NCI-H345 treated with DMSO at 0.1 percent for 48 hours (cell line): Measurements from ENCODE around the gene MAN1A1.
A peak's percentile ranks its signal among the peaks of the same experiment; 100 is the strongest.
"Not testable (repeated sequence)": the region's sequence is repeated elsewhere in the genome, so short reads cannot be mapped to it uniquely, and the experiment has no call there.

Experiments
- DNase-seq: peaks from one replicate; lab custom pipeline; 2025; ENCODE audit not compliant: unreplicated experiment; lab: John Stamatoyannopoulos, UW

Gene MAN1A1

GRCh38 chr6:119349361-119350201, at the start of gene MAN1A1:
TSS of gene MAN1A1 (minus strand) at chr6:119349761. CDS start at chr6:119349065, 696 bp downstream.
- DNase-seq = peak; percentile 48

DNA sequence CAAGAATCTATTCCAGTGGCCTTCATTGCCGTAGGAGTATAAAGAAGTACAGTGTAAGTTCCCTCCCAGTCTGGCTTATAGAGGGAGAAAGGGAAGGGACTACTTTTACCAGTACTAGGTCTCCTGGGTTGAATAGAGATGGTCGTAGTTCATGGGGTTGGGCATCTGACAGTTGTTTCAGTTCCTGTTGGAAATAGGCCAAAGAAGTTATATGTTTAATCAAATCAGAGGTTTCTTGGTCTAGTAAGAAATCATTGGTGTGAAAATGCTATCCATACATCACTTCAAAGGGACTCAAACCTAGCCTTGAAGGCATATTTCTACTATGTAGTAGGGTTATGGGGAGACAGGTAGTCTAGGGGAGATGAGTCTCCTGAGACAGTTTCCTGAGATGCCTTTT, 45.6 kb upstream of the MAN1A1 start:
- DNase-seq = no peak

- DNase-seq = no peak
Measured at GRCh38 chr6:119390247-119390793, 40.8 kb upstream of the MAN1A1 start.

DNA sequence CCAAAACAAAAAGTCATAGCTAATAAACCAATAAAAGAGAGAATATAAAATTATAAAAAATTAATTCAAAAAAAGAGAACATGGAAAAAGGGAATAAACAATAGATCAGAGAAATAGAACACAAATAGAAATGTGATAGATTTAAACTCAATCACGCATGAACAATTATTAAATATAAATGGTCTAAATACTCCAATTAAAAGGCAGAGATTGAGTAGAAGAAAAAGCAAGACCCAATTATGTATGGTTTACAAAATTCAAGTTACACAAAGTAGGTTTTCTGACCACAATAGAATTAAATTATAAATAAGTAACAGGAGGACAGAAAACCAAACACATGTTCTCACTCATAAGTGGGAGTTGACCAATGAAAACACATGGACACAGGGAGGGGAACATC, 36.4 kb upstream of the MAN1A1 start:
- DNase-seq = no peak

DNA sequence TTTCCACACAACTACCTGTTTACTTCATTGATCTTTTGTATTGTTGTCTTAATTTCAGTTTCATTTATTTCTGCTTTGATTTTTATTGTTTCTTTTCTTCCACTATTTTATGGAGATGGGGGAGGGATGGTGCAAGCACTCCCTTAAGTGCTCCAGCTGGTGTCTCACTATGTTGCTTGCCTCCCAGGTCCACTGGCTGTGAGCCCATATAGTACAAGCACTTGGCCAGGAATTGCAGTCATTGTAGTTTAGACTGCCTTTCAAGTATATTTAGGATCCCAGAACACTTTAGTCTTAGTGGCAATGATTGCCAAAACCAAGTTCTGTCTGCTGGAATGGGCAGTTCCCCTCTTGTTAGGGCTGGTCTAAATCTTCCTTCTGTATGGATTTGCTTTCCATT, 34.9 kb upstream of the MAN1A1 start:
- no peak for DNase-seq

GRCh38 chr6:119379809-119380208, 30.2 kb upstream of the MAN1A1 start:
- no peak for DNase-seq

- DNase-seq = not testable (repeated sequence)
Measured at GRCh38 chr6:119377043-119377442, 27.5 kb upstream of the MAN1A1 start.

- no peak for DNase-seq
Measured at GRCh38 chr6:119370080-119370479, 20.5 kb upstream of the MAN1A1 start.

GRCh38 chr6:119368921-119369320, 19.4 kb upstream of the MAN1A1 start:
- DNase-seq = no peak

DNA sequence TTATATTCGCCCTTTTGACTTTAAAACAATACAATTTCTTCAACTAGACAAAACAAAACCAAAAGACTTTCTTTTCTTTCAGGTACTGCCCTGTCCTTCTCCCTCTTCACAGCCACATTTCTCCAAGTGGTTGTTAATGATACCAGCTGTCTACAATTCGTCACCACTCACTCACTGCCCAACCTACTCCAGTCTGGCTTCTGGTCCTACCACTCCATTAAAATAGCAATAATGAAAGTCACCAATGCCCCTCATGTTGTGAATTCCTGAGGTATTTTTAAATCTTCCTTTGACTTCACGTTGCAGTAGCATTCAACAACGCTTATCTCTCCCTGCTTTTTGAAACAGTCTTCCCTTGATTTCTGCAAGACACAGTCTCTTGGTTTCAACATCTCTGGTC, 11.6 kb upstream of the MAN1A1 start:
- DNase-seq = no peak

GRCh38 chr6:119360262-119360915, 10.8 kb upstream of the MAN1A1 start:
- no peak for DNase-seq

DNA sequence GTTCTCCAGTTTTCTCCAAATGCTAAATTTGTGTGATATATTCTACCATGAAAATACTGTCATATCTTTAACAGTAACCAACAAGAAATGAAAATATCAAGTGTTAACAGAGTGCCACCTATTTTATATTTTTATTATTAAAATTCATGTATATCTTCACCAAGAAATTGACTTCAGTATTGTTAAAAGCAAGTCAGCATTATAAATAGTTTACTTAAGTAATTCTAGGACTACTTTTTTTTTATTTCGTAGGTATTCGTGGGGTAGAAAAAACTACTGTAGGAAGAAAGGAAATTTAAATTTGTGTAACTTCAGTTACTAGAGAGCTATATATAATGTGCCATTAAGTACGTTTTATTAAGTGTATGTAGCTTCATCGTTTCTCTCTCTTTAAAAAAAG, 6.3 kb upstream of the MAN1A1 start:
- no peak for DNase-seq

GRCh38 chr6:119355157-119355556, 5.6 kb upstream of the MAN1A1 start:
- DNase-seq = no peak

GRCh38 chr6:119353696-119354095, 4.1 kb upstream of the MAN1A1 start:
- DNase-seq = no peak

DNA sequence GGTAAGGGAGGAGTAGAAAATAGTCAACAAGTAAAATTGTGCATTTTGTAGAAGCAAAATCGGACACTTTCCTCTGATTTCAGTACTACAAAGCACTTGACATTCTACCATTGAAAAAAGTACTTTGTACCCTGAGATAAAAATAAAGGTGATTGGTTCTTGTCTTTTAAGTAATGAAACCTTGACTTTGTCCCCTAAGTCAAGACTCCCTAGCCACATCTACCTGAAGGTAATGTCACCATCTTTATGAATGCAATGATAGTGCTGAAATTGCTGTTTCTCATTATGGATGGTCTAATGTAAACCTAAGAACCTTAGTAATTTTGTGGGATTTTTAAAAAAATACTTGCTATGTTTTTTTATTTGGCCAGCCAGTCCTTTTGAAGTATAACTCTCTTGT, 2.4 kb upstream of the MAN1A1 start:
- DNase-seq = no peak

GRCh38 chr6:119350952-119351372, 1.4 kb upstream of the MAN1A1 start:
- peak; percentile 49 for DNase-seq

DNA sequence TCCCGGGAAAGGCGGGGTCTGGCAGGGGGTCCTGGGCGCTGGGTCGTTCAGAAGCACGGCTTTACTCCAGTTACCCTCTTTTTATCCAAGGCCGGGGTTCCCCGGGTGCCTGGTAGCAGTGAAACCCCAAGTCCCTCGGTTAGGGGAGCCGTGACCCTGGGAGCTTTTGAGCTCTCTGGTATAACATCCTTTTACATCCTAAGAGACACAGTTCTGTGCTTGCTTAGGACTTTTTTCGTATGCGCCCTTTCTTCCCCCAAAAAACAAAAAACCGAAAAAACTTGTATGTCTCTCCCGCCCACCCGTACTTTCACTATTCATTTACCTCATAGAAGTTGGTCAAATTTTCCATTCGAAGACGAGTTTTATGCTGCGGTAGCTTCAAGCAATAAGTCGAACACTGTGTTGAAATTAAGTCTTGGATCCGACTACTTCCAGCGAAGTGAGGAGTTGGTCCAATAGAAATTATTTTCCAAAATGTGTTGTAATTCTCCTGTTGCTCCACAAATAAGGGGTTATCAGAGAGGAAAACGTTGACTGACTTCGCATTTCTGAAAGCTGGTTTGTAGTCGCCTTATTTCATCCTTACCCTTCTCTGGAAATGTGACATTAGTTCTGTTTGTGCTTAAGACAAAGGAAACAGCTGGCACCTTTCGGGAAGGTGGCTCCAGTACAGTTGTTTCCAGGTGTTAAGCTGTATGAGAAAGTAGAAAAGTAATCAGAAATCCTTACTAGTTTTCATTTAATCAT, 816 bp upstream of the MAN1A1 start:
- peak; percentile 39 for DNase-seq

- DNase-seq = no peak
Measured at GRCh38 chr6:119348748-119349360, 707 bp downstream of the MAN1A1 start.

- DNase-seq = no peak
Measured at GRCh38 chr6:119348096-119348747, 1.3 kb downstream of the MAN1A1 start.

GRCh38 chr6:119347466-119348095, 2.0 kb downstream of the MAN1A1 start:
- no peak for DNase-seq
